ENCODE measurements around the gene GPR137.

DNA sequence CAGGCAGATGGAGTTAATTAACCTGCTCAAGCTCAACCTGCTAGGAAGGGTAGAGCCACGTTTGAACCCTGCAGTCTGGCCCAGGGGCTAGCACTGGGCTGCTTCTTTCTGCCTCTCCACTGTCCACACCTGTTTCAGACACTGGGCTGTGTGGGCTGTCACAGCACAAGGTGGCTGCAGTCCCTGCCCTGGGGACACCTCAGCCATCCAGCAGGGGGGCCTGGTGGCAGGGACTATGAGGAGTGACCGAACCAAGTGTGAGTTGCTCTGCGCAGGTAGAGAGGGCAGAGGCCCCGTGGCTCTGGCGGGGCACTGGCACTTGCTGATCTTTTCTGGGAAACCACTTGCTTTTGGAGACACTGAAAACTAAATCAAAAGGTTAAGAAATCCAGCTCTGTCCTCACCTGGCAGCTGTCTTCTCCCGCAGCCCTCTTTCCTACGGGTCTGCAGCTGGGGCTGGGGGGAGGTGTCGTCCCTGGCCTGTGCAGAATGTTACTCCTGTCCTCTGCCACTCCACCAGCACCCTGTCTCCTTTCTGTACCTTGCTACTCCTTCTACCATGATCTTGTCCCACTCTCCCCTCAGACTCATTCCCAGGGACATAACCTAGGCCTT is 7.0 kb upstream of the GPR137 start:
- TF ChIP-seq ZNF114 (CRISPR knock-in tag; IDR thresholded peaks at IDR 0.05) (no peak), EZH2 (IDR thresholded peaks at IDR 0.05; ENCODE audit: low read depth, unreplicated experiment) (no peak), POLR2AphosphoS5 (IDR thresholded peaks at IDR 0.05; ENCODE audit: low read depth) (no peak), JUNB (IDR thresholded peaks at IDR 0.05; ENCODE audit: unreplicated experiment) (no peak), EZH2phosphoT487 (IDR thresholded peaks at IDR 0.05; ENCODE audit: unreplicated experiment) (no peak)
- TF ChIP-seq, protein P1, sequence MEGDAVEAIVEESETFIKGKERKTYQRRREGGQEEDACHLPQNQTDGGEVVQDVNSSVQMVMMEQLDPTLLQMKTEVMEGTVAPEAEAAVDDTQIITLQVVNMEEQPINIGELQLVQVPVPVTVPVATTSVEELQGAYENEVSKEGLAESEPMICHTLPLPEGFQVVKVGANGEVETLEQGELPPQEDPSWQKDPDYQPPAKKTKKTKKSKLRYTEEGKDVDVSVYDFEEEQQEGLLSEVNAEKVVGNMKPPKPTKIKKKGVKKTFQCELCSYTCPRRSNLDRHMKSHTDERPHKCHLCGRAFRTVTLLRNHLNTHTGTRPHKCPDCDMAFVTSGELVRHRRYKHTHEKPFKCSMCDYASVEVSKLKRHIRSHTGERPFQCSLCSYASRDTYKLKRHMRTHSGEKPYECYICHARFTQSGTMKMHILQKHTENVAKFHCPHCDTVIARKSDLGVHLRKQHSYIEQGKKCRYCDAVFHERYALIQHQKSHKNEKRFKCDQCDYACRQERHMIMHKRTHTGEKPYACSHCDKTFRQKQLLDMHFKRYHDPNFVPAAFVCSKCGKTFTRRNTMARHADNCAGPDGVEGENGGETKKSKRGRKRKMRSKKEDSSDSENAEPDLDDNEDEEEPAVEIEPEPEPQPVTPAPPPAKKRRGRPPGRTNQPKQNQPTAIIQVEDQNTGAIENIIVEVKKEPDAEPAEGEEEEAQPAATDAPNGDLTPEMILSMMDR (conservative IDR thresholded peaks at IDR 0.05; ENCODE audit: low read depth in 2 of 2), result no peak
- TF ChIP-seq, protein P2, sequence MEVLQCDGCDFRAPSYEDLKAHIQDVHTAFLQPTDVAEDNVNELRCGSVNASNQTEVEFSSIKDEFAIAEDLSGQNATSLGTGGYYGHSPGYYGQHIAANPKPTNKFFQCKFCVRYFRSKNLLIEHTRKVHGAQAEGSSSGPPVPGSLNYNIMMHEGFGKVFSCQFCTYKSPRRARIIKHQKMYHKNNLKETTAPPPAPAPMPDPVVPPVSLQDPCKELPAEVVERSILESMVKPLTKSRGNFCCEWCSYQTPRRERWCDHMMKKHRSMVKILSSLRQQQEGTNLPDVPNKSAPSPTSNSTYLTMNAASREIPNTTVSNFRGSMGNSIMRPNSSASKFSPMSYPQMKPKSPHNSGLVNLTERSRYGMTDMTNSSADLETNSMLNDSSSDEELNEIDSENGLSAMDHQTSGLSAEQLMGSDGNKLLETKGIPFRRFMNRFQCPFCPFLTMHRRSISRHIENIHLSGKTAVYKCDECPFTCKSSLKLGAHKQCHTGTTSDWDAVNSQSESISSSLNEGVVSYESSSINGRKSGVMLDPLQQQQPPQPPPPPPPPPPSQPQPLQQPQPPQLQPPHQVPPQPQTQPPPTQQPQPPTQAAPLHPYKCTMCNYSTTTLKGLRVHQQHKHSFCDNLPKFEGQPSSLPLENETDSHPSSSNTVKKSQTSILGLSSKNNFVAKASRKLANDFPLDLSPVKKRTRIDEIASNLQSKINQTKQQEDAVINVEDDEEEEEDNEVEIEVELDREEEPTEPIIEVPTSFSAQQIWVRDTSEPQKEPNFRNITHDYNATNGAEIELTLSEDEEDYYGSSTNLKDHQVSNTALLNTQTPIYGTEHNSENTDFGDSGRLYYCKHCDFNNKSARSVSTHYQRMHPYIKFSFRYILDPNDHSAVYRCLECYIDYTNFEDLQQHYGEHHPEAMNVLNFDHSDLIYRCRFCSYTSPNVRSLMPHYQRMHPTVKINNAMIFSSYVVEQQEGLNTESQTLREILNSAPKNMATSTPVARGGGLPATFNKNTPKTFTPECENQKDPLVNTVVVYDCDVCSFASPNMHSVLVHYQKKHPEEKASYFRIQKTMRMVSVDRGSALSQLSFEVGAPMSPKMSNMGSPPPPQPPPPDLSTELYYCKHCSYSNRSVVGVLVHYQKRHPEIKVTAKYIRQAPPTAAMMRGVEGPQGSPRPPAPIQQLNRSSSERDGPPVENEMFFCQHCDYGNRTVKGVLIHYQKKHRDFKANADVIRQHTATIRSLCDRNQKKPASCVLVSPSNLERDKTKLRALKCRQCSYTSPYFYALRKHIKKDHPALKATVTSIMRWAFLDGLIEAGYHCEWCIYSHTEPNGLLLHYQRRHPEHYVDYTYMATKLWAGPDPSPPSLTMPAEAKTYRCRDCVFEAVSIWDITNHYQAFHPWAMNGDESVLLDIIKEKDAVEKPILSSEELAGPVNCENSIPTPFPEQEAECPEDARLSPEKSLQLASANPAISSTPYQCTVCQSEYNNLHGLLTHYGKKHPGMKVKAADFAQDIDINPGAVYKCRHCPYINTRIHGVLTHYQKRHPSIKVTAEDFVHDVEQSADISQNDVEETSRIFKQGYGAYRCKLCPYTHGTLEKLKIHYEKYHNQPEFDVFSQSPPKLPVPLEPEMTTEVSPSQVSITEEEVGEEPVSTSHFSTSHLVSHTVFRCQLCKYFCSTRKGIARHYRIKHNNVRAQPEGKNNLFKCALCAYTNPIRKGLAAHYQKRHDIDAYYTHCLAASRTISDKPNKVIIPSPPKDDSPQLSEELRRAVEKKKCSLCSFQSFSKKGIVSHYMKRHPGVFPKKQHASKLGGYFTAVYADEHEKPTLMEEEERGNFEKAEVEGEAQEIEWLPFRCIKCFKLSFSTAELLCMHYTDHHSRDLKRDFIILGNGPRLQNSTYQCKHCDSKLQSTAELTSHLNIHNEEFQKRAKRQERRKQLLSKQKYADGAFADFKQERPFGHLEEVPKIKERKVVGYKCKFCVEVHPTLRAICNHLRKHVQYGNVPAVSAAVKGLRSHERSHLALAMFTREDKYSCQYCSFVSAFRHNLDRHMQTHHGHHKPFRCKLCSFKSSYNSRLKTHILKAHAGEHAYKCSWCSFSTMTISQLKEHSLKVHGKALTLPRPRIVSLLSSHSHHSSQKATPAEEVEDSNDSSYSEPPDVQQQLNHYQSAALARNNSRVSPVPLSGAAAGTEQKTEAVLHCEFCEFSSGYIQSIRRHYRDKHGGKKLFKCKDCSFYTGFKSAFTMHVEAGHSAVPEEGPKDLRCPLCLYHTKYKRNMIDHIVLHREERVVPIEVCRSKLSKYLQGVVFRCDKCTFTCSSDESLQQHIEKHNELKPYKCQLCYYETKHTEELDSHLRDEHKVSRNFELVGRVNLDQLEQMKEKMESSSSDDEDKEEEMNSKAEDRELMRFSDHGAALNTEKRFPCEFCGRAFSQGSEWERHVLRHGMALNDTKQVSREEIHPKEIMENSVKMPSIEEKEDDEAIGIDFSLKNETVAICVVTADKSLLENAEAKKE (CRISPR knock-in tag; IDR thresholded peaks at IDR 0.05), result no peak
- TF ChIP-seq, protein P3, sequence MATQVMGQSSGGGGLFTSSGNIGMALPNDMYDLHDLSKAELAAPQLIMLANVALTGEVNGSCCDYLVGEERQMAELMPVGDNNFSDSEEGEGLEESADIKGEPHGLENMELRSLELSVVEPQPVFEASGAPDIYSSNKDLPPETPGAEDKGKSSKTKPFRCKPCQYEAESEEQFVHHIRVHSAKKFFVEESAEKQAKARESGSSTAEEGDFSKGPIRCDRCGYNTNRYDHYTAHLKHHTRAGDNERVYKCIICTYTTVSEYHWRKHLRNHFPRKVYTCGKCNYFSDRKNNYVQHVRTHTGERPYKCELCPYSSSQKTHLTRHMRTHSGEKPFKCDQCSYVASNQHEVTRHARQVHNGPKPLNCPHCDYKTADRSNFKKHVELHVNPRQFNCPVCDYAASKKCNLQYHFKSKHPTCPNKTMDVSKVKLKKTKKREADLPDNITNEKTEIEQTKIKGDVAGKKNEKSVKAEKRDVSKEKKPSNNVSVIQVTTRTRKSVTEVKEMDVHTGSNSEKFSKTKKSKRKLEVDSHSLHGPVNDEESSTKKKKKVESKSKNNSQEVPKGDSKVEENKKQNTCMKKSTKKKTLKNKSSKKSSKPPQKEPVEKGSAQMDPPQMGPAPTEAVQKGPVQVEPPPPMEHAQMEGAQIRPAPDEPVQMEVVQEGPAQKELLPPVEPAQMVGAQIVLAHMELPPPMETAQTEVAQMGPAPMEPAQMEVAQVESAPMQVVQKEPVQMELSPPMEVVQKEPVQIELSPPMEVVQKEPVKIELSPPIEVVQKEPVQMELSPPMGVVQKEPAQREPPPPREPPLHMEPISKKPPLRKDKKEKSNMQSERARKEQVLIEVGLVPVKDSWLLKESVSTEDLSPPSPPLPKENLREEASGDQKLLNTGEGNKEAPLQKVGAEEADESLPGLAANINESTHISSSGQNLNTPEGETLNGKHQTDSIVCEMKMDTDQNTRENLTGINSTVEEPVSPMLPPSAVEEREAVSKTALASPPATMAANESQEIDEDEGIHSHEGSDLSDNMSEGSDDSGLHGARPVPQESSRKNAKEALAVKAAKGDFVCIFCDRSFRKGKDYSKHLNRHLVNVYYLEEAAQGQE (IDR thresholded peaks at IDR 0.05; ENCODE audit: unreplicated experiment), result no peak

All from GM23338 (cell line).